RWPE1 (cell line): ENCODE data around the gene DYNLT1.

Source experiments
- CTCF ChIA-PET: fragments of 350-600 bp; sonication (Branson Sonifier 250); formaldehyde crosslinking; extraction: SDS; loops from one replicate; lab custom pipeline; 2021; lab: Yijun Ruan, JAX
- POLR2A ChIA-PET: fragments of 400-600 bp; formaldehyde crosslinking; extraction: SDS; loops from one replicate; lab custom pipeline; 2020; ENCODE audit warnings: antibody characterized with exemption; ENCODE audit not compliant: low non-redundant PET; lab: Yijun Ruan, JAX
- DNase-seq: peaks from one replicate; pipeline ENCODE4 v3.0.0; 2012; ENCODE audit warnings: low spot score
- H3K27ac ChIP-seq: fragments of 450-650 bp; 2 replicates; pipeline ENCODE4 v1.5.1; 2017
- TF ChIP-seq, protein P1 (sequence below): fragments of 450-650 bp; conservative IDR thresholded peaks from 2 replicates; pipeline ENCODE4 v1.5.1; 2017; ENCODE audit warnings: low read depth, mild to moderate bottlenecking

The DYNLT1 gene

DNA sequence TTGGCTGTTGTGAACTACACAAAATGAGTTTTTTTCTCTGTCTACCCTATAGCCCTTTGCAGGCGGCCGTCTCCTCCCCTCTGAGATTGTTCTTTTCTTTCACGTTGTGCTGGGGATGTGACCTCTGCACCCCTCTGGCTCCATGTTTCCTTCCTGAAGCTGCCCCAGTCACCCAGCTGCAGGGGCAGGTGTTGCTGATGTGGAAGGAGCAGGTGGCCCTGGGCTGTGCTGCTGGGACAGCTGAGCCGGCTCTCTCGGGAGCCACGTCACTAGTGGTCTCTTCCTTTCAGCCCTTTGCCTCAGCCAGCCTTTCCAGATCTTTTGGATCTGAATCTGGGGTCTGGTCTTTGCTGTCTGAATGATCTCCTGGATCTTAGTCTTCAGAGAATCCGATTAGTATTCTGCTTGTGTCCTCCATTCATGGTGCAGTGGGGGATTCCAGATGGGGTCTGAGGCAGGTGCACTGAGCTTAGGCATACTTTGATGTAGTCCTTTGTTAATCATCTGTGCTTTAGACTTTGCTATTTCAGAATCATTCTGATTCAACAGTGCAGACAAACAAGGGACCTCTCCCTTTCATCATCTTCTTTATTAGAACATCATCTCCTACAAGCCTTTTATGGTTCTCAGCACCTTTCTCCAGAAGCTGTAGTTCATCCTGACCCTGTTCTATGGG is 53.3 kb downstream of the DYNLT1 start:
- DNase-seq, result no peak
- TF ChIP-seq, protein P1, sequence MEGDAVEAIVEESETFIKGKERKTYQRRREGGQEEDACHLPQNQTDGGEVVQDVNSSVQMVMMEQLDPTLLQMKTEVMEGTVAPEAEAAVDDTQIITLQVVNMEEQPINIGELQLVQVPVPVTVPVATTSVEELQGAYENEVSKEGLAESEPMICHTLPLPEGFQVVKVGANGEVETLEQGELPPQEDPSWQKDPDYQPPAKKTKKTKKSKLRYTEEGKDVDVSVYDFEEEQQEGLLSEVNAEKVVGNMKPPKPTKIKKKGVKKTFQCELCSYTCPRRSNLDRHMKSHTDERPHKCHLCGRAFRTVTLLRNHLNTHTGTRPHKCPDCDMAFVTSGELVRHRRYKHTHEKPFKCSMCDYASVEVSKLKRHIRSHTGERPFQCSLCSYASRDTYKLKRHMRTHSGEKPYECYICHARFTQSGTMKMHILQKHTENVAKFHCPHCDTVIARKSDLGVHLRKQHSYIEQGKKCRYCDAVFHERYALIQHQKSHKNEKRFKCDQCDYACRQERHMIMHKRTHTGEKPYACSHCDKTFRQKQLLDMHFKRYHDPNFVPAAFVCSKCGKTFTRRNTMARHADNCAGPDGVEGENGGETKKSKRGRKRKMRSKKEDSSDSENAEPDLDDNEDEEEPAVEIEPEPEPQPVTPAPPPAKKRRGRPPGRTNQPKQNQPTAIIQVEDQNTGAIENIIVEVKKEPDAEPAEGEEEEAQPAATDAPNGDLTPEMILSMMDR, result no peak
- ChIA-PET CTCF (interaction anchor here (0.6 kb wide), 2 partner anchors 23 to 68 kb away, joined by 3 read pairs; no protein-coding TSS in a partner anchor), POLR2A (no interaction called here)
- H3K27ac ChIP-seq, result no peak overlapping the region

DNA sequence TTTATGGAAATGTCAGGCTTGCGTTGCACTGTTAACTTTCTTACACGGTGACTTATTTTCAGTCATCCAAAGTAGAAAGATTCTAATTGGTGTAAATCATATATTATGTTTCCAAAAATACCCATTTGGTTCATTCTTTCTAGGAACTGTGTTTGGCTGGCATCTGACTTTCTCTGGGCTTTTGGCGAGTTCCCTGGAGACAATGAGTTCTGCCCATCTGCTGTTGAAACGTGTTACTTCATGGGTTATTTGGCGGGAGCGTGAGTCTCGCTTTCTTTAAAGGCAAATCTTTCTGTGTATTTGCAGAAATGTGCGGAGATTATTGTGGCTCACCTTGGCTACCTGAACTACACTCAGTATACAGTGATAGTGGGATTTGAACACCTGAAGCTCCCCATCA is 55.2 kb downstream of the DYNLT1 start:
- TF ChIP-seq, protein P1, result no peak
- DNase-seq, result no peak
- ChIA-PET CTCF (no interaction called here), POLR2A (no interaction called here)
- no peak overlapping the region for H3K27ac ChIP-seq

DNA sequence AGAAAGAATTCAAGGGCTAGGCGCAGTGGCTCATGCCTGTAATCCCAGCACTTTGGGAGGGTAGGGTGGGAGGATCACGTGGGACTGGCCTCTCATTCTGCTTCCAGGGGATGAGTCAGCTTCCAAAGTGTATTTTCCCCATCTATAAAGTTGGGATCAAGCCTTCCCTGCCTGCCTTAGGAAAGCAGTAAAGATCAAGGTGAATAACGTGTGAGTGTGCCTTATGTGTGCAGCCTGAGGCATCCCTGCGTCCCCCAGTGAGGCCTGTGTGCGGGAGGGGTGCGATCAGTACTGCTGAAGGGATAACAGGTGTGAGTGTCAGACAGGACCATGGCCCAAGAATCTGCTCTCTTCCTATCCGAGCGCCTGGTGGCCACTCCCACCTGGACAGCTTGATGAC is 57.9 kb downstream of the DYNLT1 start:
- DNase-seq, result no peak
- CTCF ChIA-PET, result interaction anchor here (0.7 kb wide), 1 partner anchor 344 kb away, joined by 3 read pairs; no protein-coding TSS in a partner anchor
- POLR2A ChIA-PET, result no interaction called here
- TF ChIP-seq, protein P1, result no peak
- no peak overlapping the region for H3K27ac ChIP-seq
